GM19099 (cell line): ENCODE results near the gene ARHGEF19.

ENCODE experiments used
- POLR2A ChIP-seq: IDR thresholded peaks from 3 replicates; pipeline ENCODE4 v1.6.1; 2011; ENCODE audit warnings: low read depth; ENCODE audit not compliant: insufficient read length; ENCODE audit errors: extremely low read depth

Gene ARHGEF19

GRCh38 chr1:16215882-16216753 lies 3.7 kb upstream of the ARHGEF19 start:
- no peak for TF ChIP-seq POLR2A

DNA sequence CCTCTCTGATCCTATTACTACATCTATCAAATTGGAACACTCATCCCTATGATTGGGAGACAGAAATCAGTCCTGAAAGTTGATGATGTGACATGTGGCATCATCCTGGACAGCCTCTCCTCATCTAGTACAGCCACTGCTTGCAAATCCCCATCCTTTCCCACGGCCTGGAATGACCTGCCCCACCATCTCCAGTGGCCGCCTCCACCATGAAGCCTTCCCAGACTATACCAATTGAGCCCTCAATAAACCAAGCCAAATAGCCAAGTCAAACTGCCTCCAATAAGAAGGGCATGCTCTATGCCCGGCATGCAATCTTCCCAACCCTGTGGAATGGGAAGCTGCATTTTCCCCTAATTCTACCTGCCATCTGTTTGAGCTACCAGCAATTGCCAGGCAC lies 561 bp upstream of the ARHGEF19 start:
- no peak for TF ChIP-seq POLR2A

- TF ChIP-seq POLR2A, result no peak
Observed at GRCh38 chr1:16211824-16212223, 628 bp downstream of the ARHGEF19 start.

DNA sequence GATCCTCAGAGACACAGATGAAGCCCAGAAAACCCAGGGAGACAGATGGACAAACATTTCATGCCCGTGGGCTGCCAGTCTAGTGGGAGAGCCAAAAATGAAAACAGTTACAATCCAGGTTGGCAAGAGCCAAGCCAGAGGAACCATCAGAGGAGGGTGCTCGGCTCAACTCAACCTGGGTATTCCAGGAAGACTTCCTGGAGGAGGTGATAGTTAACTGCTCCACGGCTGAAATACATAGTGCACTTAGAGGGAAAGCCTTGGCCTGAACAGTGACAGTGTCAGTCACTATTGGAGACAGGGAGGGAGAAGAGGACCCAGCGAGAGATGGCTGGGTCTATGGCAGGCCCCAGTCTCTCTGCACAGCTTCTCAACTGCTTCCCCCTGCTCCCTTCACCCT lies 1.9 kb downstream of the ARHGEF19 start:
- TF ChIP-seq POLR2A, result no peak

DNA sequence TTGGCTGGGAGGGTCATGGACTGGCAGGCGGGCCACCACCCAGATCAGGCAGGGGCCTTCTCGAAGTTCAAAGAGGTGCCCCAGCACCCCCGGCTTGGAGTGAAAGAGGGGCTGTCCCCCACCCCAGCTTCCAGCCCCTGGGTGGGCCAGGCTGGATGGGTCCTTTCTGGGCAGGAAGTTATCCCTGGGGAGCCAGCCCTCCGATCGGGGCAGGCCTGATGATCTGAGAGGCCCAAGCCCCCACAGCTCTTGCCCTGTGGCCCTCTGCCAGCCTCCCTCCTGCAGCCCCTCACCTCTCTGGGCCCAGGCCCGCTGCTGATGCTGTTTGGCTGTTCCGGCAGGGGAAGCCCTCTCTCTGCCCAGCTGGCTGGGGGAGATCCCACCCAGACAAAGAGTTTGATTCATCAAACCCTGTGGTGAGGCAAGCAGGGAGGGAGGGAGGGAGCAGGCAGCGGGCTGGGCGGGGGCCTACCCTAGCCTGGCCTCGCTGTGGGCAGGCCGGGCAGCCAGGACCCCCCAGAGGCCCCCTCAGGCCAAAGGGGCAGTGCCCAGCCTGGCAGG lies 2.5 kb downstream of the ARHGEF19 start:
- TF ChIP-seq POLR2A, result no peak

DNA sequence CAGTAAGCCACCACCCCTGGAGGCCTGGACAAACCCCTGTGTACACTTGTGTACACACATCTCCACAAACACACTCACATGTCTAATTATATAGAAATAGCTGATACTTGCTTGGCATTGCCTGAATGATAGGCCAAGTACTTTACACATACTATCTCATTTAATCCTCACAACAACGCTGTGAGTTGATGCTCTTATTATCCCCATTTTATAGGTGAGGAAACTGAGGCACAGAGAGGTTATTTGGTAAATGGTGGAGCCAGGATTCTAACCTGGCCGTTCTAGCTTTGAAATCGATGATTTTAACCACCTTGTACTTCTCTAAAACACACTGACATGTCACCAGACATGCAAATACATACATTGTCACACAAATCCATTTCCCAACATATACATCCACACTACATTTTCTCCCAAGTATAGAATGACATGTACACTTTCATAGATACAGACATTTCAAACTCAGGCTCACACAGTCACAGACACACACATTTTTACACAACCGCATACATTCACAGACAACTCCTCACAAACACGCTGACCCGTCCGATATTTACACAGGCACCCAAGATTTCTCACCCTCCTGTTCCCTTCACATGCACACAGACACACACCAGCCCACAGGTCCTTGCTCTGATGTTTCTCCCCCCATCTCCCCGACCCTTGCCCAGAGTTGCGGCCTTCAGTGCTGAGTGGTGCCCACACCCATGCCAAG lies 3.2 kb downstream of the ARHGEF19 start:
- TF ChIP-seq POLR2A, result no peak

DNA sequence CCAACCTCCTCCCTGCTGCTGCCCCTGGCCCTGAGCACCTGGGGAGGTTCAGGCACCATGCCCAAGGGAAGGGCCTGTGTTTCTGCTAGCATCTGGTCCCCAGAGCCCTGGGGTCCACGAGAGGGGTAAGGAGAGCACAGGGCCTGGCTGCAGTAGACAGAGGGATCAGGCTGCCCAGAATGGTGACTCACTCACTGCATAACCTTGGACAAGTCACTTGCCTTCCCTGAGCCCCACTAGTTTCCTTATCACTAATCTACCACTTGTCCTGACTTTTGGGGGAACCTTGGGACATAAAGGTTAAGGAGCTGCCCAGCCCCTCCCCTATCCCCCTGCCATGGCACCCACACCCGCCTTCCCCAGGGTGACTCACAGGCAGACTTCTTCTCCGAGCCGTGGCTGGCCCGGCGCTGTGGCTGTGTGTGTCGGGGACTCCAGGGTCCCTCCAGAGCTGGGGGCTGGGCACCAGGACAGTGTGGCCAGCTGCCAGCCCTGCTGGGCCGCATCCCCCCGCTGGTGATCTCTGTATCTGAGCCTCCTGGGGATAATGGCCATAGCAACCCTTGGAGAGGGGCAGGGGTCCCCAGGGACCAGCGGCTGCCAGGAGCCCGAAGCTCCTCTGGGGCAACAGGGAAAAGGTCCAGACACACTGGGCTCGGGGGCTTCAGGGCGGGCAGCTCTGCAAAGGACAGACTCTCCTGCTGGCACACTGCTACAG lies 4.0 kb downstream of the ARHGEF19 start:
- TF ChIP-seq POLR2A, result no peak

- TF ChIP-seq POLR2A, result no peak
Observed at GRCh38 chr1:16207318-16208269, 4.9 kb downstream of the ARHGEF19 start.

DNA sequence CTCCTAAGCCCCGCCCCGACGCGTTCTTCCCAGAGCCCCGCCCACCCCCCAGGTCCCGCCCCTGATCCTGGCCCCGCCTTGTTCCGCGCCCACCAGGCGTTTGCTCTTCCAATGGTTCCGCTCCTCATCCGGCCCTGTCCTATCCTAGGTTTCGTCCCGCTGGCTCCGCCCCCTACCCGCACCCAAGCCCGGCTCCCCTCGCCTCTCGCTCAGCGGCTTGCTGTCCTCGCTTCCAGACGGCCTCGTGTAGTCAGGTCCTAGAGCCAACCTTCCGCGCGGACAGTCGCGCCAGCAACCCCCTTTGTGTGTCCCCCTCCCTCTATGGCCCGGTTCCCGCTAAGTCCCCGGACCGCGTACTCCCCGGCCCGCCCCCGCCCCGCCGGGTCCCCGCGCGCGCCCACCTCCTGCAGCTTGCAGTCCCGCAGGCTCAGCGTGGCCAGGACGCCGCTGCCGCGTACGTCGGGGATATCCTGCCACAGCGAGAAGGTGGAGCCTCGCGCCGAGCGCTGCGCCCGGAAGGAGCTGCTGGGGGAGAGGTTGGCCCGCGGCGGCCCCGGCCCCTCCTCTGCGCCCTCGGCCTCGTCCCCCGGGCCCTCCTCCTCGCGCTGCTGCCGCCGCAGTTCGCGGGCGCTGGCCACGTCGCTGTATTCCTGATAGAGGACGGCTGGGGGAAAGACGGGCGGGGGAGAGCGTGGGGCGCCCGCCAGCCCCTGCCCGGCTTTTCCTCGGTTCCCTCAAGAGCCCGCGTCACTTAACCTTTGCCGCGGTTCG lies 5.7 kb downstream of the ARHGEF19 start:
- peak; percentile 66 for TF ChIP-seq POLR2A

GRCh38 chr1:16205891-16206546 lies 6.4 kb downstream of the ARHGEF19 start:
- TF ChIP-seq POLR2A, result no peak

DNA sequence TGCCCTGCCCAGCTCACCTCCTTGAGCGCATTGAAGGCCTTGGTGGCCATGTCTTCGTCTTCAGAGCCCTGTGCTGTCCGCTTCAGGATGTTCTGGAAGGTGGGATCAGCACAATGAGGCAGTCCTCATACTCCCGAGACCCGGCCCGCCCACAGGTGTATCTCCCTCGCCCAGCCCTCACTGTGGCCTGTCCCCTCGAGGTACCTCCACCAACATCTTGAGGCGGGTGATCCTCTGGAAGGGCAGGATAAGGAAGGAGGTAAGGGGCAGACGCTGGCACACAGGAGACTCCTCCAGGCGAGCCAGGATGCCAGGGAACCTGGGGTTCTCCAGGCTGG lies 7.1 kb downstream of the ARHGEF19 start:
- TF ChIP-seq POLR2A, result no peak

DNA sequence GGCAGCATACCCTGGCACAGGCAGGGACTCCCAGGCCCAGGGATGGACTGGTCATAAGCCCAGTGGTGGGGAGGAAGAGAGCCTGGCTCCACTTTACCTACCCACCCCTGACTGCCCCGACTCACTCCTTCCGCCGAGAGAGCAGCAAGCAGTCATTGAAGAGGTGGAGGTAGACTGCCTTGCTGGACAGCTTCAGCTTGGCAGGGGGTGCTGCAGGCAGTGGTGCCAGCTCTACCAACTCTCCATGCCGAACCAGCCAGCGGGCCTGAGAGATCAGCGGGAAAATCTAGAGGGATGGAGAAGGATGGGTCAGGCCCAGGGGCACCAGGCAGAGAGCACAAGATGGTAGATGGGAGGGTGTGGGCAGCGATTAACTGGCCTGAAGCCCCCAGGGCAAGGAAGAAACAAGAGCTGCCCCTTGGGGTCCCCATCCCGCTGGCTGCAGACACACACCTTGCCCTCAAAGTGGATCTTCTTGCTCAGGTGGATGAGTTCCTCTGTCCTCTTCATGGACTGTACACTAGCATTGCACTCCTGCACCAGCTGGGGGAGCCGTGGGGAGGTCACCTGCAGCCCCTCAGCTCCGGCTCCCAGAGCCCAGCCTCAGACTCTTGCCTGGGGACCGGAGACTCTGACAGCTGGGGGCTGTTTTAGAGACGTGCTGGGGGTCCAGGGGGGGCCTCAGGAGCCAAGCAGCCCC lies 7.7 kb downstream of the ARHGEF19 start:
- TF ChIP-seq POLR2A, result no peak
